Cortex of kidney (tissue), 1 donor: Measurements from ENCODE around the gene CEP19.
"Not testable (repeated sequence)": the region's sequence is repeated elsewhere in the genome, so short reads cannot be mapped to it uniquely, and the experiment has no call there.

Experiments used
- DNase-seq: peaks from one replicate; lab custom pipeline; 2025; lab: John Stamatoyannopoulos, UW

Gene CEP19, protein sequence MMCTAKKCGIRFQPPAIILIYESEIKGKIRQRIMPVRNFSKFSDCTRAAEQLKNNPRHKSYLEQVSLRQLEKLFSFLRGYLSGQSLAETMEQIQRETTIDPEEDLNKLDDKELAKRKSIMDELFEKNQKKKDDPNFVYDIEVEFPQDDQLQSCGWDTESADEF

DNA sequence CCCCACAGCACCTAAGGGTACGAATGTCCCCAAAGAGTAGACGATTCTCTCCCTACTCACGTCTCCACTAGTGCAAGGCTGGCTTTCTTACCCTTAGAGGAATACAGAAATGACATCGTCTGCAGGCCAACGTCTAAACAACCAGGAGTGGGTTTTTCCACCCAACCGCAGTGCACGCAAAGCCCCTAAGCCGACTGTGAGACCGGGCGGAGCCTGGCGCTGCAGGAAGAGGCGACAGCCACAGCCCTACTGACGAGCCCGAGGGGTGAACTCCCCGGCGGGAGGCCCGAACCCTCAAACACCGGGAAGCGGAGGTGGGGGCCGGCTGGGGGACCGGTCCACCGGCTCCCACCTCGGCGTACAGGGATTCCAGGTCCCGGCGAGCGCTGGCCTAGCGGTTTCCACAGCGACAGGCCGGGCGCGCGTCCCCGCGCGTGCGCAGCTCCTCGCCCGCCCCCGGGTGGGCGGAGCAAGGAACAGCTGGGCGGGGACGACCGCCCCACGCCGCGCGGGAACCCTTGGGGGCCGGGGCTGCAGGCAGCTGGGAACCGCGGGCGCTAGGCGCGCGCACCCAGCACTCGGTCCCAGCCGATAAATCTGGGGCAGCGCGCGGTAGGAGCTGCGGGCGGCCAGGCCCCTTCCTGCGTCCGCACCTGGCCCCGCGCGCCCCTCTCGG is at the start of gene CEP19, which contains the start of gene PIGX:
CEP19 (minus strand) TSS at position 413 of the 676 bp plus-strand sequence. CDS start 3,593 bp downstream, outside the sequence.
PIGX (plus strand) TSS at position 540 of the 676 bp plus-strand sequence.
- peak; percentile 82 for DNase-seq

DNA sequence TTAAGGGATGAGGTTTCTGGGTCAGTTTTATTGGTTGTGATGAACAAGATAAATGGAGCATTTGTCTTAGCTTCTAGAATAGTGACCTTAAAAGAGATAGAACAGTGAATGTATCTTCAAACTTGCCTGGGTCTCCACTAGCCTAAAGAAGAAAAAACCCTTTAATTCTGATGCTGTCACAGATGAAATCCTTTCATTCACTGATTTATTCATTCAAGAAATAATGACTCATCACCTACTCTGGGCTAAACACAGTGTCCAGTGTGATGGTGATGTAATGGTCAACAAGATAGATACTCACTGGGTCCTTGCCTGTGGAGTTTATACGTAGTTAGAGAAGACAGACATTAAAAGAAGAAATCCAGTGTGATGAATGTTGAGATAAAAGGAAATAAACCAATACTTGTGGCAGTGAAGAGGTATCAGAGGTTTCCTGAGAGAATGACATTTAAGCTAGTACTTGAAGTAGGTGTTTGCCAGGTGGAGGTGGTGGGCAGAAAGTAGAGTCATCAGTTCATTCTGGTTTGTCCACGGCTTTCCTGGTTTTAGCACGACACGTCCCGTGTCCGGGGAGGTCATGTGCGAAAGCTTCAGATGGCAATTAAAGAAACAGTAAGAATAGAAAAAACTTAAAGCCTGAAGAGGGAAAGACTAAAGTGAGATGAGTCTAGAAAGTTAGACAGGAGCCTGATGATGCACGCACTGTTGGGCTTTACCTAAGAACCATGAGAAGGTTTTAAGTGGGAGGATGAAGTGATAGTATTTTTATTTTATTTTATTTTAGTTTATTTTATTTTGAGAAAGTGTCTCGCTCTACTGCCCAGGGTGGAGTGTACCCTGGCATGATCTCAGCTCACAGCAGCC is 46.1 kb upstream of the CEP19 start:
- DNase-seq, result no peak

- no peak for DNase-seq
Observed at GRCh38 chr3:196756732-196757131, 44.7 kb upstream of the CEP19 start.

- DNase-seq, result no peak
Observed at GRCh38 chr3:196754091-196754981, 42.3 kb upstream of the CEP19 start.

GRCh38 chr3:196753201-196753600 is 41.2 kb upstream of the CEP19 start:
- DNase-seq, result no peak

- DNase-seq, result no peak
Observed at GRCh38 chr3:196749125-196749524, 37.1 kb upstream of the CEP19 start.

GRCh38 chr3:196743569-196743968 is 31.5 kb upstream of the CEP19 start:
- not testable (repeated sequence) for DNase-seq

DNA sequence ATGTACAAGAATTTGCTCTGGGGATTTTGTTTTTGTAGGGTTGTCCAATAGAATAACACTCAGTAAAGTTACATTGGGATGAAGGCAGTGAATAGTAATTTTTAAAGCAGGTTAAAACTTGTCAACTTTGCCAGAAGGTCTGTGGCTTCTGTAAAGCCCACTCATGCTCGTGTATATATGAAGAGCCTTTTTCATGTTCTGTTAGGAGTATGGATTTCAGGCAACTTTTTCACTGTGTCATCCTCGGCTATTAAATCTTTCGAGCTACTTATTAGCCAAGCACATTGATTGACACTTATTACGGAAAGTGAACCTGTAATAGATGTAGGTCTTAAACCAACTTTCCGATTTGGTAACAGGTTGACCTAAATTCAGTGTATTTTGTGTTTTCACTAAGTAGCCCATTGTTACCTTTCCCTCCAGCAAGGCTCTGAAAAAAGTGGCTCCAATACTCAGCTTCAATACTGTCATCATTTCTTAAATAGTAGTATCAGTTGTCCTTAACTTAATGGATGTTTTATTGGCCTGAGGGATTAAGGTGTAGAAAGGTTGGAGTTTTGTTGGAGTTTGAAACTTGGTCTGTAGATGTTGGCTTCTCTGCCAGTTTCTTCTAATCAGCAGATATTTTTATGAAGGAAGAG is 29.3 kb upstream of the CEP19 start:
- no peak for DNase-seq

- no peak for DNase-seq
Observed at GRCh38 chr3:196740481-196741248, 28.6 kb upstream of the CEP19 start.

- DNase-seq, result peak; percentile 48
Observed at GRCh38 chr3:196739671-196740480, 27.8 kb upstream of the CEP19 start, which contains the start of gene PAK2. Gene PAK2, plus strand, starts transcription at chr3:196739857. Its CDS starts 42,790 bp downstream, at chr3:196782647.

DNA sequence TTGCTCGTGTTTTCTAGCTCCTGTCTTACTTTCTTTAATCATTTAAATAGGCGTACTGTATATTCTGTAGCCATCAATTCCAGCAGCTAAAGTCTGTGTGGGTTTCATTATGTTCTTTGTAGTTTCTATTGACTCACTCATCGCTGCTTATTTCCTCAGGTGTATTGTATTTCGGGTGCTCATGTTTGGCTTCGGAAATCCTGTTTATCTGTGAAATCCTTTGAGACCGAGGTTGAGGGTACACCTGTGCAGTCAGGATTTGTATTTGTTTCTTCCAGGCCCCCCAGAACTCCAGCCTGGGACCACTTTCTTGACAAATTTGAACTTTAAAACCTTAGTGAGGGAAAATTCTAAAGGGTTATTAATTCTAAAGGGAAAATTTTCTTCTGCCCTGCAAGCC is 25.6 kb upstream of the CEP19 start:
- no peak for DNase-seq

- DNase-seq, result no peak
Observed at GRCh38 chr3:196736670-196737374, 24.8 kb upstream of the CEP19 start.

DNA sequence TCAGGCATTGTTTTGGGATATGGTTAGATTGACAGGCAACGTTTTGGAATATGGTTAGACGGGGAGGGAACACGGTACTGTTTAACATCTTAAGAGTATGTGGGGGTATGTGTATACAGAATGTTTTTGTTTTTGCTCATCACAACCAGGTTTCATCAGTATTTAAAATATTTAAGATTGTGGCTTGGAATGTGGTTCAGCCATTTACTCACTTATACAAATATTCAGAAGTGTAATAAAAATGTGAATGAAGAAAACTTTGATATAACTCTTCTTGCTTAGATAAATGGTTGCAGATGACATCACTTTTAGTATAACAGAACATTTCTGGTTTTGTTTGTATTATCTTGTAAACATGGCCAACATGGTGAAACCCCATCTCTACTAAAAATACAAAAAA is 23.7 kb upstream of the CEP19 start:
- no peak for DNase-seq

GRCh38 chr3:196726788-196727675 is 15.0 kb upstream of the CEP19 start:
- DNase-seq, result no peak

DNA sequence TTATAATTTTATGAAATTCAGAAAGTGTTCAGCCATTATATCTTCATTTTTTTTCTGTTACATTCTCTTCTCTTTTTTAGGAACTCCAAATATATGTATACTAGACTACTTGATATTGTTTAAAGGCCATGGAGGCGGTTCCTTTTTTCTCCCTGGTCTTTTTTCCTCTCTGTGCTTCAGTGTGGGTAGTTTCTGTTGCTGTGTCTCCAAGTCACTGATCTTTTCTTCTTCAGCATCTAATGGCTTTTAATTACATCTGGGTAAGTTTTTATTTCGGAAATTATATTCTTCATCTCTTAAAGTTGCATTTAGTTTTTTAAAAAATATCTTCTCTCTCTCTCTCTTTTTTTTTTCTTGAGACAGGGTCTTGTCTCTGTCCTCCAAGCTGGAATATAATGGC is 9.0 kb upstream of the CEP19 start:
- DNase-seq, result no peak

GRCh38 chr3:196717162-196717561 is 5.1 kb upstream of the CEP19 start:
- not testable (repeated sequence) for DNase-seq

DNA sequence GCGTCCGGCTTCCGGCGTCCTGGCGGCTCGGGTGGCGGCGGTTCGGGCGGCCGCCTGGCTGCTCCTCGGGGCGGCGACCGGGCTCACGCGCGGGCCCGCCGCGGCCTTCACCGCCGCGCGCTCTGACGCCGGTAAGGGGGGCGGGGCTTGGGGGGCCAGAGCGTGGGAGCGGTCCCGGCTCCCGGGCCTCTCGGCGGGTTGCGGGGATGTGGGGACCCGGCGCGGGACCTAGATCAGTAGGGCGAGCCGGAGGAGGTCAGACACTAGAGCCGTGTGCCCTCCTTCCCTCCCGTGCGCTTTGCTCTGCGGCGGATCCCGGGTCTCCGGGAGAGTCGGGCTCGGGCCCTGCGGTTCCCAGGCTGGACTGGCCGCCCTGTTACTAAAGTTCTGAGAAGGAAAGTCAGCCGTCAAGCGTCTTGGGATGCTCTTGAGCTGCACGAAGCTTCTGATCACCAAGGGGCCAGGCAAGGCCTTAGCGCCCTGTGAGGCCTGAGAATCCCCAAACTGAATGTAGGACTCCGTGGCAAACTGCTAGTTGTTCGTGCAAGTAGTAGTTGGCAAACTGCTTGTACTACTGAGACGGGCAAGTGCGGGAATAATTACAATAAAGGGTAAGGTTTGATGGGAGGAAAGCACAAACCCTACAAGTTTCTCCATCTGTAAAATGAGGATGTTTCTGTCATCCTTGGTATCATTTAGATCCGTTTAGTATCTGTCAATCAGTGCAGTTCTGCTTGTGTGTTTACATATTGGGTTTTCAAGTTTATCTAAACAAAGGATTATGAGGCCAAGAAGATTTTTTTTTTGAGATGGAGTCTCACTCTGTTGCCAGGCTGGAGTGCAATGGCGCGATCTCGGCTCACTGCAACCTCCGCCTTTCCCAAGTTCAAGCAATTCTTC is 714 bp upstream of the CEP19 start:
- DNase-seq, result no peak
